Calu3 (cell line): ENCODE data around the gene CTIF. TPM values are rescaled to one million over a fixed set of nuclear protein-coding genes. Genes with fewer than 3 reads are reported as not detected.

Experiments used
- BruUV-seq: library from RNA; stranded (reverse); fragments of 400-500 nt; replicated peaks from 2 replicates; lab custom pipeline; 2021; lab: Mats Ljungman, UMichigan
- CTCF ChIA-PET: fragments of 300-600 bp; sonication (Branson Sonifier 250); formaldehyde crosslinking; loops from one replicate; lab custom pipeline; 2022; ENCODE audit warnings: antibody characterized with exemption; lab: Charles Lee
- DNase-seq: peaks from one replicate; pipeline ENCODE4 v3.0.0; 2022
- H3K27ac Mint-ChIP-seq: one replicate; pipeline ENCODE4 v1.8.0; 2022; ENCODE audit warnings: mixed read lengths; ENCODE audit not compliant: unreplicated experiment
- H3K27me3 Mint-ChIP-seq: one replicate; pipeline ENCODE4 v1.8.0; 2022; ENCODE audit warnings: mixed read lengths; ENCODE audit not compliant: unreplicated experiment
- H3K36me3 Mint-ChIP-seq: one replicate; pipeline ENCODE4 v1.8.0; 2022; ENCODE audit warnings: mild to moderate bottlenecking, moderate library complexity, mixed read lengths; ENCODE audit not compliant: insufficient read depth, unreplicated experiment
- H3K4me1 Mint-ChIP-seq: one replicate; pipeline ENCODE4 v1.8.0; 2022; ENCODE audit warnings: mild to moderate bottlenecking, low read depth, mixed read lengths; ENCODE audit not compliant: unreplicated experiment
- H3K4me3 Mint-ChIP-seq: one replicate; pipeline ENCODE4 v1.8.0; 2022; ENCODE audit warnings: mild to moderate bottlenecking, low read depth, moderate library complexity, mixed read lengths; ENCODE audit not compliant: unreplicated experiment
- H3K9me3 Mint-ChIP-seq: one replicate; pipeline ENCODE4 v1.8.0; 2022; ENCODE audit warnings: low read depth, mixed read lengths; ENCODE audit not compliant: unreplicated experiment
- CTCF ChIP-seq: fragments of 200-600 bp; IDR thresholded peaks from one replicate; pipeline ENCODE4 v1.8.0; 2022; ENCODE audit warnings: antibody characterized with exemption; ENCODE audit not compliant: unreplicated experiment
- intact Hi-C: fragments of 100-400 bp; cut with micrococcal nuclease; formaldehyde crosslinking; loops from one replicate; pipeline ENCODE4 v1.10.0; 2022; ENCODE audit not compliant: unreplicated experiment
- total RNA-seq: library from RNA; stranded (reverse); gene quantifications from 2 replicates; pipeline ENCODE4 v1.2.3, GENCODE V29; 2022

The CTIF gene
- total RNA-seq, 1 experiment from 2014 or later: 40.8 TPM

- BruUV-seq: no TSS peak
Measured at GRCh38 chr18:48567388-48567787, 28.6 kb downstream of the CTIF start.

GRCh38 chr18:48569139-48569914 is 30.5 kb downstream of the CTIF start:
- no peak for TF ChIP-seq CTCF
- Mint-ChIP-seq H3K9me3 (no peaks in the 10 kb centered on the region), H3K36me3 (no peaks in the 10 kb centered on the region), H3K4me3 (no peak overlapping the region), H3K27me3 (no peaks in the 10 kb centered on the region), H3K4me1 (peaks cover under 1% of the 10 kb centered on the region), H3K27ac (no peak overlapping the region)
- BruUV-seq: no TSS peak
- no peak for DNase-seq
- CTCF ChIA-PET: no interaction called here
- intact Hi-C loops: no loop called here

More at GRCh38 chr18:48567388-48567787, 28.6 kb downstream of the CTIF start:
- no peak for DNase-seq
- H3K4me1 Mint-ChIP-seq: peaks cover 20% of the 10 kb centered on the region
- no peak for TF ChIP-seq CTCF
- CTCF ChIA-PET: no interaction called here
- intact Hi-C loops: no loop called here
- no peak overlapping the region for H3K4me3 Mint-ChIP-seq
- no peaks in the 10 kb centered on the region for H3K27me3 Mint-ChIP-seq
- no peaks in the 10 kb centered on the region for H3K9me3 Mint-ChIP-seq
- H3K27ac Mint-ChIP-seq: no peak overlapping the region
- H3K36me3 Mint-ChIP-seq: no peaks in the 10 kb centered on the region

DNA sequence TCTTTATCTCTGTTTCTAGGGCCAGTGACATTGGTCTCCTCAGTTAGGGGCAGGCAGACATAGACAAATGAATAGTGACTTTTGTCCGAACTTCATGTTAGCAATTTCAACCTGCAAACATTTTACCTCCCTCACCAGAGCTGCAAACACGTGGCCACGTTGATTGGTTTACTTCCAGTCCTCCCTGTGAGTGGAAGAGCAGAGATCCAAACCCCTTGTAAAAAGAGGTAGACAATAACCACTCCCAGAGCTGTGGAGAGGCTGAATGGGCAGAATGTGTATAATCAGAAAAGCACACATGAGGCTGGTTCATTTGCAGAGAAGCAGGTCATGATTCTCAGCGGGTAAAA is 31.1 kb downstream of the CTIF start:
- no peaks in the 10 kb centered on the region for H3K36me3 Mint-ChIP-seq
- no peak for DNase-seq
- intact Hi-C loops: no loop called here
- TF ChIP-seq CTCF: no peak
- no peak overlapping the region for H3K4me3 Mint-ChIP-seq
- no TSS peak for BruUV-seq
- CTCF ChIA-PET: no interaction called here
- no peak overlapping the region for H3K27ac Mint-ChIP-seq
- no peaks in the 10 kb centered on the region for H3K27me3 Mint-ChIP-seq
- no peaks in the 10 kb centered on the region for H3K9me3 Mint-ChIP-seq
- no peaks in the 10 kb centered on the region for H3K4me1 Mint-ChIP-seq

DNA sequence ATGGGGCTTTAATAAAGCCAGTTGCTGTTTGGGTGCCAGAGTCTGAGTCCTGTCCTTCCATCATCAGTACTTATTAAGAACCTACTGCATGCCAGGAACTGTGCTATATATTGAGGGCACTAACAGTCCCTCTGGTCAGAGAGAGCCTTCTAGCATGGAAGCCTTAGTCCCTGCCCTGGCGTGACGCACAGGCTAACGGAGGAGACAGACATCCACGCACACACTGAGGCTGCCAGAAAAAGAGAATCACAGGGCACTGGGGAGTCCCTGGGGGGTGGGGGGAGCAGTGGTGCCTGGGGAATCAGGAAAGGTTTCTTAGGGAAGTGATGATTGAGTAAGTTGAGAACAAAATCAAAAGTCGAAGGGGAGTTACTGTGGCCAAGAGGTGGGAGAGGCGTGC is 31.5 kb downstream of the CTIF start:
- H3K9me3 Mint-ChIP-seq: no peaks in the 10 kb centered on the region
- no peaks in the 10 kb centered on the region for H3K36me3 Mint-ChIP-seq
- H3K4me3 Mint-ChIP-seq: no peak overlapping the region
- BruUV-seq: no TSS peak
- CTCF ChIA-PET: no interaction called here
- H3K27me3 Mint-ChIP-seq: no peaks in the 10 kb centered on the region
- intact Hi-C loops: no loop called here
- no peak overlapping the region for H3K27ac Mint-ChIP-seq
- TF ChIP-seq CTCF: no peak
- DNase-seq: no peak
- H3K4me1 Mint-ChIP-seq: no peaks in the 10 kb centered on the region
